Keratinocyte (primary cell): ENCODE results near the gene SPTAN1. TPM values are rescaled to one million over a fixed set of nuclear protein-coding genes. Genes with fewer than 3 reads are reported as not detected.

Experiments used
- DNase-seq: peaks from one replicate; pipeline ENCODE4 v3.0.0-alpha.2; 2011; ENCODE audit warnings: low read depth, missing footprints, low spot score
- FAIRE-seq: peaks from 2 replicates; lab custom pipeline; 2011; peaks lifted over from hg19 to GRCh38; lab: Jason Lieb, UNC
- H2AFZ ChIP-seq: 2 replicates; pipeline ENCODE4 v1.6.0; 2012; ENCODE audit warnings: low read length, control low read depth, inconsistent platforms; ENCODE audit not compliant: control insufficient read depth
- H3K27ac ChIP-seq: 2 replicates; pipeline ENCODE4 v1.5.1; 2011; ENCODE audit warnings: low read length; ENCODE audit not compliant: control insufficient read depth, insufficient read depth
- H3K27me3 ChIP-seq: 3 replicates; pipeline ENCODE4 v1.6.0; 2011; ENCODE audit warnings: low read length; ENCODE audit not compliant: control insufficient read depth, insufficient read depth; ENCODE audit errors: extremely low read depth
- H3K36me3 ChIP-seq, 2 experiments: 2 replicates in 1 of 2; 3 replicates in 1 of 2; pipeline ENCODE4 v1.5.1; 2011; ENCODE audit warnings: low read length in 2 of 2, mild to moderate bottlenecking in 1 of 2; ENCODE audit not compliant: control insufficient read depth in 2 of 2, insufficient read depth in 2 of 2; ENCODE audit errors: extremely low read depth in 1 of 2
- H3K4me1 ChIP-seq: 3 replicates; pipeline ENCODE4 v1.5.1; 2011; ENCODE audit warnings: low read length; ENCODE audit not compliant: control insufficient read depth, insufficient read depth; ENCODE audit errors: extremely low read depth
- H3K4me2 ChIP-seq: 3 replicates; pipeline ENCODE4 v1.6.0; 2011; ENCODE audit warnings: low read depth, low read length; ENCODE audit not compliant: control insufficient read depth, insufficient read depth; ENCODE audit errors: extremely low read depth
- H3K4me3 ChIP-seq, 3 experiments: fragments of 200-600 bp in 1 of 3; sonication (generic) in 1 of 3; 2 replicates in 2 of 3; 3 replicates in 1 of 3; pipeline ENCODE4 v1.5.1; 2011 to 2016; ENCODE audit warnings: low read length in 3 of 3, mild to moderate bottlenecking in 3 of 3, control low read depth in 2 of 3, inconsistent platforms in 1 of 3, low read depth in 1 of 3, mixed read lengths in 1 of 3, mixed run types in 1 of 3, moderate library complexity in 1 of 3; ENCODE audit not compliant: control insufficient read depth in 2 of 3, insufficient read depth in 2 of 3; ENCODE audit errors: extremely low read depth in 1 of 3
- H3K79me2 ChIP-seq: 2 replicates; pipeline ENCODE4 v1.6.0; 2012; ENCODE audit warnings: low read length; ENCODE audit not compliant: control insufficient read depth, insufficient read depth
- H3K9ac ChIP-seq: 3 replicates; pipeline ENCODE4 v1.6.0; 2011; ENCODE audit warnings: low read length; ENCODE audit not compliant: control insufficient read depth, insufficient read depth; ENCODE audit errors: extremely low read depth
- H3K9me1 ChIP-seq: 3 replicates; pipeline ENCODE4 v1.6.0; 2011; ENCODE audit warnings: low read length; ENCODE audit not compliant: control insufficient read depth, insufficient read depth; ENCODE audit errors: extremely low read depth
- H3K9me3 ChIP-seq: 2 replicates; pipeline ENCODE4 v1.5.1; 2012; ENCODE audit warnings: low read depth, low read length; ENCODE audit not compliant: control insufficient read depth
- H4K20me1 ChIP-seq: 3 replicates; pipeline ENCODE4 v1.6.0; 2011; ENCODE audit warnings: low read length; ENCODE audit not compliant: control insufficient read depth, insufficient read depth; ENCODE audit errors: extremely low read depth
- CTCF ChIP-seq, 3 experiments: IDR thresholded peaks in 1 of 3; conservative IDR thresholded peaks in 1 of 3; optimal IDR thresholded peaks in 1 of 3; 2 replicates in 2 of 3; 3 replicates in 1 of 3; pipeline versions ENCODE3 to v1.5.1; 2011; ENCODE audit warnings: low read length in 3 of 3, mild to moderate bottlenecking in 3 of 3, moderate library complexity in 2 of 3, control low read depth in 1 of 3, inconsistent platforms in 1 of 3; ENCODE audit not compliant: insufficient read depth in 2 of 3; ENCODE audit errors: extremely low read depth in 1 of 3
- EZH2 ChIP-seq: IDR thresholded peaks from one replicate; pipeline ENCODE4 v1.6.1; 2012; ENCODE audit warnings: inconsistent platforms, mild to moderate bottlenecking, low read length, moderate library complexity
- dilution Hi-C: fragments of 300-500 bp; cut with MboI; formaldehyde crosslinking; loops from one replicate; pipeline ENCODE4 v1.7.0; 2020; ENCODE audit warnings: low sequenced_read_pairs; ENCODE audit not compliant: extremely low pct_ligation_motif_present
- polyA plus RNA-seq, 5 experiments: library from polyadenylated mRNA; depleted of rRNA in 3 of 5; stranded (reverse) in 3 of 5; stranded (forward) in 1 of 5; unstranded in 1 of 5; fragments of >200 nt; gene quantifications; 1 replicate in 1 of 5; 2 replicates in 3 of 5; 3 replicates in 1 of 5; pipeline versions ENCODE4 v1.2.1 to v1.2.3, GENCODE V29; 2011 to 2012; ENCODE audit warnings: missing spikeins in 2 of 5, low read depth in 1 of 5, low replicate concordance in 1 of 5

Gene SPTAN1
- polyA plus RNA-seq, 1 donor (not counting 4 experiments of a cell fraction or from before 2014, with no cell fraction given), result 98.7 TPM

DNA sequence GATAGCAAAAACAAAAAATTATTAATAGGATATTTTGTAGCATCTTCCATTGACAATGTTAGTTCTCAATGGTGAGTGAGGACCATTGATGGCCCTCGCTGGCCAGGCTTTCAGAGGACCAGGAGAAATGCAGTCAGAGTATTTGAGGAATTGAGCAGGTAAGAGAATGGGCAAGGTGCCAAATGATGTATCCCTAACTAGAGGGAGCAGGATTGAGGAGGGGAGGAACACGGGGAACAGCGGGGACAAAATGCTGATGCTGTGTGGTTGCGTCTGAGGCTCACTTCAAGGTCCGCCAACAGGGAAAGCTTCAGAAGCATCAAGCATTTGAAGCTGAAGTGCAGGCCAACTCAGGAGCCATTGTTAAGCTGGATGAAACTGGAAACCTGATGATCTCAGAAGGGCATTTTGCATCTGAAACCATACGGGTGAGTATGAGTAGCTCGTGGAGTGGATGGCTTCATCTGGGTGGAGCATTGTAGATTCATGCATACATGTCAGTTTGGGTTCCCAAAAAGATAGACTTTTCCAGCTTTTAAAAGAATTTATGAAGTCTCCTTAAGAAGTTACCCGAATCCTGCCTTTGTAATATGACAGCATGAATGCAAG lies 16.2 kb downstream of the SPTAN1 start:
- Histone ChIP-seq H3K79me2 (peaks cover 28% of the 10 kb centered on the region), H3K4me2 (no peak overlapping the region)
- dilution Hi-C loops, result no loop called here

GRCh38 chr9:128575469-128575868 lies 23.1 kb downstream of the SPTAN1 start:
- FAIRE-seq, result no peak
- dilution Hi-C loops, result no loop called here
- DNase-seq, result no peak
- no peaks in the 10 kb centered on the region for H3K9me1 ChIP-seq
- TF ChIP-seq EZH2 (no peak), CTCF (optimal IDR thresholded peaks at IDR 0.05 in 1 of 3, IDR thresholded peaks at IDR 0.05 in 1 of 3, conservative IDR thresholded peaks at IDR 0.05 in 1 of 3; ENCODE audit: extremely low read depth in 1 of 3, insufficient read depth in 2 of 3, low read length in 3 of 3) (no peak)
- peaks cover 38 to 42% of the 10 kb centered on the region in 2 experiments for H3K36me3 ChIP-seq
- H3K9ac ChIP-seq, result no peak overlapping the region
- no peaks in the 10 kb centered on the region for H3K4me1 ChIP-seq
- no peaks in the 10 kb centered on the region for H3K27me3 ChIP-seq
- H3K79me2 ChIP-seq, result no peaks in the 10 kb centered on the region
- no peak overlapping the region for H3K4me3 ChIP-seq
- H3K9me3 ChIP-seq, result no peaks in the 10 kb centered on the region
- H2AFZ ChIP-seq, result no peak overlapping the region
- no peak overlapping the region for H3K27ac ChIP-seq
- H4K20me1 ChIP-seq, result no peaks in the 10 kb centered on the region
- H3K4me2 ChIP-seq, result no peak overlapping the region

More for the DNA sequence above, 16.2 kb downstream of the SPTAN1 start:
- no peak overlapping the region for H2AFZ ChIP-seq
- peaks cover 2% of the 10 kb centered on the region for H4K20me1 ChIP-seq
- no peaks in the 10 kb centered on the region for H3K27me3 ChIP-seq
- peaks cover 22 to 28% of the 10 kb centered on the region in 2 experiments for H3K36me3 ChIP-seq
- no peak for TF ChIP-seq CTCF (optimal IDR thresholded peaks at IDR 0.05 in 1 of 3, IDR thresholded peaks at IDR 0.05 in 1 of 3, conservative IDR thresholded peaks at IDR 0.05 in 1 of 3; ENCODE audit: extremely low read depth in 1 of 3, insufficient read depth in 2 of 3, low read length in 3 of 3)
- TF ChIP-seq EZH2, result no peak
- H3K9me3 ChIP-seq, result no peaks in the 10 kb centered on the region
- H3K4me1 ChIP-seq, result no peaks in the 10 kb centered on the region
- FAIRE-seq, result no peak
- no peaks in the 10 kb centered on the region for H3K9me1 ChIP-seq
- H3K9ac ChIP-seq, result no peak overlapping the region
- H3K4me3 ChIP-seq, result no peak overlapping the region
- H3K27ac ChIP-seq, result no peak overlapping the region
- no peak for DNase-seq
